OCI-LY1 (cell line): ENCODE measurements around the gene FBXL15.

Experiments
- EZH2 ChIP-seq: fragments of 200-600 bp; sonication (generic), shearing (Covaris generic); IDR thresholded peaks from 2 replicates; pipeline ENCODE4 v1.8.0; 2017; ENCODE audit warnings: borderline replicate concordance, mixed run types, mild to moderate bottlenecking, antibody characterized with exemption, low read length, moderate library complexity, mixed read lengths
- TF ChIP-seq, protein P1 (sequence below): fragments of 200-600 bp; sonication (generic), shearing (Covaris generic); IDR thresholded peaks from 2 replicates; pipeline ENCODE4 v1.5.1; 2017; ENCODE audit warnings: mild to moderate bottlenecking, antibody characterized with exemption, low read length, moderate library complexity, mixed read lengths

DNA sequence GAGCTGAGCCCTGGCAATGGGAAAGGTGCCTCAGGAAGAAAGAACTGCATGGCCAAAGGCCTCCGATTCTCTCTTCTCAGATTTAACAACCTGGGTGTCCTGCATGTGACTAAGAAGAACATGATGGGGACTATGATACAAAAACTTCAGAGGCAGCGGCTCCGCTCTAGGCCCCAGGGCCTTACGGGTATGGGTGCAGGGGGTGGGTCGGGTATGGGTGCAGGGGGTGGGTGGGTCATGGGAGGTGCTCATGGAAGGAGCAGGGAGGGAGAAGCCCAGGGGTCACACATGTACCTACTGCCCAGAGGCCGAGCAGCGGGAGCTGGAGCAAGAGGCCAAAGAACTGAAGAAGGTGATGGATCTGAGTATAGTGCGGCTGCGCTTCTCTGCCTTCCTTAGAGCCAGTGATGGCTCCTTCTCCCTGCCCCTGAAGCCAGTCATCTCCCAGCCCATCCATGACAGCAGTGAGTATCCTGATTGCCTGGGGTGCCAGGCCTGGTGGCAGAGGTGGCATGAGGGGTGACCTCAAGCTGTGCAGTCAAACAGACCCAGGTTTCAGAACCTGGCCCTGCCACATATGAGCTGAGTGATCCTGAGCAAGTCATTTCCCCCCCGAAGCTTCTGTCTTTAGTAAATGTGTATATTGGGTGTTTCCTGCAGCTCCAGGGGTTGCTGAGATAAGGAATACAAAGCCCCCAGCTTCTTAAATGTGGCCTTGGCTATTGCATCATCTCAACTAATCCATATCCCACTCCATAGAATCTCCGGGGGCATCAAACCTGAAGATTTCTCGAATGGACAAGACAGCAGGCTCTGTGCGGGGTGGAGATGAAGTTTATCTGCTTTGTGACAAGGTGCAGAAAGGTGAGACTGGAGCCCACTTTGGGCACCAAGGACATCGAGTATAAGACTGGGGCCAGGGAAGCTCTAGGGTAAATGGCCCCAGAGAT is 23.1 kb upstream of the FBXL15 start:
- TF ChIP-seq, protein P1, sequence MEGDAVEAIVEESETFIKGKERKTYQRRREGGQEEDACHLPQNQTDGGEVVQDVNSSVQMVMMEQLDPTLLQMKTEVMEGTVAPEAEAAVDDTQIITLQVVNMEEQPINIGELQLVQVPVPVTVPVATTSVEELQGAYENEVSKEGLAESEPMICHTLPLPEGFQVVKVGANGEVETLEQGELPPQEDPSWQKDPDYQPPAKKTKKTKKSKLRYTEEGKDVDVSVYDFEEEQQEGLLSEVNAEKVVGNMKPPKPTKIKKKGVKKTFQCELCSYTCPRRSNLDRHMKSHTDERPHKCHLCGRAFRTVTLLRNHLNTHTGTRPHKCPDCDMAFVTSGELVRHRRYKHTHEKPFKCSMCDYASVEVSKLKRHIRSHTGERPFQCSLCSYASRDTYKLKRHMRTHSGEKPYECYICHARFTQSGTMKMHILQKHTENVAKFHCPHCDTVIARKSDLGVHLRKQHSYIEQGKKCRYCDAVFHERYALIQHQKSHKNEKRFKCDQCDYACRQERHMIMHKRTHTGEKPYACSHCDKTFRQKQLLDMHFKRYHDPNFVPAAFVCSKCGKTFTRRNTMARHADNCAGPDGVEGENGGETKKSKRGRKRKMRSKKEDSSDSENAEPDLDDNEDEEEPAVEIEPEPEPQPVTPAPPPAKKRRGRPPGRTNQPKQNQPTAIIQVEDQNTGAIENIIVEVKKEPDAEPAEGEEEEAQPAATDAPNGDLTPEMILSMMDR, result no peak
- TF ChIP-seq EZH2, result no peak
